Nephron progenitor cell (in vitro differentiated cells): ENCODE results near the gene DBN1.

Experiments
- DNase-seq: peaks from one replicate; pipeline ENCODE4 v3.0.0; 2021
- H3K27ac Mint-ChIP-seq: 2 replicates; pipeline ENCODE4 v1.8.0; 2021; ENCODE audit warnings: mild to moderate bottlenecking, moderate library complexity, mixed read lengths
- H3K27me3 Mint-ChIP-seq: 2 replicates; pipeline ENCODE4 v1.8.0; 2021; ENCODE audit warnings: mild to moderate bottlenecking, low read depth, mixed read lengths; ENCODE audit not compliant: poor library complexity
- H3K36me3 Mint-ChIP-seq: 2 replicates; pipeline ENCODE4 v1.8.0; 2021; ENCODE audit warnings: low read depth, mixed read lengths
- H3K4me1 Mint-ChIP-seq: 2 replicates; pipeline ENCODE4 v1.8.0; 2021; ENCODE audit warnings: mixed read lengths
- H3K4me3 Mint-ChIP-seq: 2 replicates; pipeline ENCODE4 v1.8.0; 2021; ENCODE audit warnings: mild to moderate bottlenecking, moderate library complexity, mixed read lengths
- H3K9me3 Mint-ChIP-seq: 2 replicates; pipeline ENCODE4 v1.8.0; 2021; ENCODE audit warnings: mild to moderate bottlenecking, moderate library complexity, mixed read lengths
- CTCF ChIP-seq: fragments of 200-600 bp; sonication (generic); IDR thresholded peaks from 2 replicates; pipeline ENCODE4 v1.5.0; 2021; ENCODE audit warnings: antibody characterized with exemption

DBN1 gene

GRCh38 chr5:177493795-177494345 lies 20.4 kb upstream of the DBN1 start:
- DNase-seq, result no peak
- H3K4me1 Mint-ChIP-seq, result peaks cover 61% of the 10 kb centered on the region
- no peaks in the 10 kb centered on the region for H3K9me3 Mint-ChIP-seq
- no peak for TF ChIP-seq CTCF
- H3K4me3 Mint-ChIP-seq, result peak overlapping the region; percentile 36
- peaks cover 6% of the 10 kb centered on the region for H3K27me3 Mint-ChIP-seq
- no peak overlapping the region for H3K27ac Mint-ChIP-seq
- peaks cover 13% of the 10 kb centered on the region for H3K36me3 Mint-ChIP-seq

GRCh38 chr5:177492841-177493240 lies 19.4 kb upstream of the DBN1 start:
- no peak overlapping the region for H3K4me3 Mint-ChIP-seq
- H3K27me3 Mint-ChIP-seq, result no peaks in the 10 kb centered on the region
- H3K36me3 Mint-ChIP-seq, result peaks cover 18% of the 10 kb centered on the region
- no peak for DNase-seq
- peaks cover 51% of the 10 kb centered on the region for H3K4me1 Mint-ChIP-seq
- H3K27ac Mint-ChIP-seq, result peak overlapping the region; percentile 68
- no peak for TF ChIP-seq CTCF
- H3K9me3 Mint-ChIP-seq, result no peaks in the 10 kb centered on the region

GRCh38 chr5:177491983-177492746 lies 18.7 kb upstream of the DBN1 start:
- Mint-ChIP-seq H3K4me1 (peaks cover 48% of the 10 kb centered on the region), H3K9me3 (no peaks in the 10 kb centered on the region), H3K4me3 (no peak overlapping the region), H3K36me3 (peaks cover 22% of the 10 kb centered on the region), H3K27ac (peak overlapping the region; percentile 68), H3K27me3 (no peaks in the 10 kb centered on the region)
- no peak for DNase-seq
- no peak for TF ChIP-seq CTCF

- Mint-ChIP-seq H3K4me1 (peaks cover 48% of the 10 kb centered on the region), H3K4me3 (no peak overlapping the region), H3K9me3 (no peaks in the 10 kb centered on the region), H3K27ac (no peak overlapping the region), H3K27me3 (no peaks in the 10 kb centered on the region), H3K36me3 (peaks cover 26% of the 10 kb centered on the region)
- TF ChIP-seq CTCF, result peak; percentile 97
- peak; percentile 95 for DNase-seq
Observed at GRCh38 chr5:177491429-177491945, 18.1 kb upstream of the DBN1 start.

- DNase-seq, result no peak
- H3K9me3 Mint-ChIP-seq, result no peaks in the 10 kb centered on the region
- H3K4me3 Mint-ChIP-seq, result no peak overlapping the region
- peaks cover 26% of the 10 kb centered on the region for H3K36me3 Mint-ChIP-seq
- no peak for TF ChIP-seq CTCF
- no peak overlapping the region for H3K27ac Mint-ChIP-seq
- H3K4me1 Mint-ChIP-seq, result peaks cover 45% of the 10 kb centered on the region
- H3K27me3 Mint-ChIP-seq, result no peaks in the 10 kb centered on the region
Observed at GRCh38 chr5:177490992-177491391, 17.6 kb upstream of the DBN1 start.
